Peyer's patch (tissue), 4 donors: ENCODE results near the gene PLEKHG5.
A peak's percentile ranks its signal among the peaks of the same experiment; 100 is the strongest.

Experiments
- POLR2A ChIP-seq, 2 donors: fragments of 450-650 bp; IDR thresholded peaks; one replicate each; pipeline ENCODE4 v1.5.1; 2017; ENCODE audit warnings: antibody characterized with exemption in 2 of 2, mild to moderate bottlenecking in 2 of 2, moderate library complexity in 2 of 2
- TF ChIP-seq, protein P1 (sequence below), 6 experiments: fragments of 450-650 bp in 4 of 6; fragments of 200-600 bp in 2 of 6; sonication (generic) in 1 of 6; IDR thresholded peaks; one replicate each; pipeline ENCODE4 v1.5.1; 2017 to 2019; ENCODE audit warnings: antibody characterized with exemption in 6 of 6, mild to moderate bottlenecking in 3 of 6, moderate library complexity in 1 of 6

DNA sequence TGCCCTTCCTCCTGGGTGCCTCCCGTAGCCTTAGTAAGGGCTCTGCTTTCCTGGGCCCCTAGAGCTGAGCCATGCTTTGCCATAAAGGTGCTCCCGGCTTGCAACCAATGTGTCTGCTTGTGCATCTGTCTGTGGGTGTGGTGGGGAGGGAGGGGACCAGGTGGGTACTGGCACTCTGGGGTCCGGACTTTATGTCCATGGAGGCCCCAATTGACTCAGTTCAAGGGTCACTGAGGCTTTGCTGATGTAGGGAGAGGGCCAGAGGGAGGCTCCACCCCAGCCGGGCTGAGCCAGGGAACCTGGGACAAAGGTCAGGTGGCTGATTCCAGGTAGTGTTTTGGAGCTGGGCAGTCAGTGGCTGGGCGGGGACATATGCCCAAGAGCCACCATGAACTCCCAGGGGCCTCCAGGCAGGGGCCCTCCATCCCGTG lies 40.5 kb downstream of the PLEKHG5 start:
- TF ChIP-seq POLR2A (IDR thresholded peaks at IDR 0.05): peak; percentile 53 to 88
- TF ChIP-seq, protein P1, sequence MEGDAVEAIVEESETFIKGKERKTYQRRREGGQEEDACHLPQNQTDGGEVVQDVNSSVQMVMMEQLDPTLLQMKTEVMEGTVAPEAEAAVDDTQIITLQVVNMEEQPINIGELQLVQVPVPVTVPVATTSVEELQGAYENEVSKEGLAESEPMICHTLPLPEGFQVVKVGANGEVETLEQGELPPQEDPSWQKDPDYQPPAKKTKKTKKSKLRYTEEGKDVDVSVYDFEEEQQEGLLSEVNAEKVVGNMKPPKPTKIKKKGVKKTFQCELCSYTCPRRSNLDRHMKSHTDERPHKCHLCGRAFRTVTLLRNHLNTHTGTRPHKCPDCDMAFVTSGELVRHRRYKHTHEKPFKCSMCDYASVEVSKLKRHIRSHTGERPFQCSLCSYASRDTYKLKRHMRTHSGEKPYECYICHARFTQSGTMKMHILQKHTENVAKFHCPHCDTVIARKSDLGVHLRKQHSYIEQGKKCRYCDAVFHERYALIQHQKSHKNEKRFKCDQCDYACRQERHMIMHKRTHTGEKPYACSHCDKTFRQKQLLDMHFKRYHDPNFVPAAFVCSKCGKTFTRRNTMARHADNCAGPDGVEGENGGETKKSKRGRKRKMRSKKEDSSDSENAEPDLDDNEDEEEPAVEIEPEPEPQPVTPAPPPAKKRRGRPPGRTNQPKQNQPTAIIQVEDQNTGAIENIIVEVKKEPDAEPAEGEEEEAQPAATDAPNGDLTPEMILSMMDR (IDR thresholded peaks at IDR 0.05): no peak
